ENCODE measurements around the gene POU2AF1.

POU2AF1 gene

DNA sequence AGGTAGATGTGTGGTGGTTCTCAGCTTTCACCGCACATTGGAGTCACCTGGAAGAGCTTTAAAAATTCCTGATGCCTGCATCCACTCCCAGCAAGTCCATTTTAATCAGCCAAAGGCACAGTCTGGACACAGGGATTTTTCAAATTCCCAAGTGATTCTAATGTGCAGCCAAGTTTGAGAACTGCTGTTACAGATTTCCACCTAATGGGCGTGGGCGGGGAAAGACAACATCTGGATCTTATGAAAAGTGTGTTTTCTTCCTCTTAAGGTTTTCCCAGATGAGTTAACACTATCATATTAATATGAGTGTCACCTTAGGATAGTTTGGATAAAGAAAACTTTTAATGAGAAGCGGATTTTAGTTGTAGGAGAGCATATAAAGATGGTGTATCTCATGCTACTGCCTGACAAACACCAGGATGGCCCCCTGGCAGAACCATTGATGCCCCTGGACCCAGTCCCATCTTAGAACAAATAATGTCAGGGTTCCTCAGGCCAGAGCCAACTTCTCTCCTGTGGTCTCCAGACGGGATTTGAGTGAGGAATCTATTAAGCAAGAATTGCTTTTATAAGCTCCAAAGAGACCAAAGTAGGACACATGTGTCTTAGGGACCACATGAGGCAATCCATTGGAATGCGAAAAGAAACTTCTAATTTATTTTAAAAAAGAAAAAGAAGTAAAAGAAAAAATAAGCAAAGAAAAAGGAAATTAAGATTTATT, 31.9 kb downstream of the POU2AF1 start:
- FAIRE-seq (no peak), DNase-seq (ENCODE audit: insufficient read length, low spot score) (no peak)
- TF ChIP-seq POLR2A (IDR thresholded peaks at IDR 0.05; ENCODE audit: low read depth, low read length): no peak

DNA sequence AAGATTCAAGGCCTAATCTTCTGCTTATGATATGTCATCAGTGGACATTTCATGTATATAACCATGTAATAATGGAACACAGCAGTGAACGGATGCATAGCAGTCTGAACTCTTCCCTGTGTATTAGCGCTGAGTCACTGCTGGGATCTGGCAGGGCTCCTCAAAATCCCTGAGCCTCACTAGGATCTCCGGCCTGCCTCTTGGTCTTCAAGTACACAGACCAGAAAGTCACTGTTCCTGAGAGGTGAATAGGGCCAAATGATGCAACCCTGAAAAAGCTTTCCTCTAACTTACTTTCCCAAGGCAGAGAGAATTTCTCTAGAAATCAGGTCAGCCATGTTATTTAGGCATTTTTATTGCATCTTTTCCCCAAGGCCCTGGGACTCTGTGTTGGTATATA, 35.0 kb downstream of the POU2AF1 start:
- no peak for DNase-seq (ENCODE audit: insufficient read length, low spot score)
- no peak for TF ChIP-seq POLR2A (IDR thresholded peaks at IDR 0.05; ENCODE audit: low read depth, low read length)
- no peak for FAIRE-seq

DNA sequence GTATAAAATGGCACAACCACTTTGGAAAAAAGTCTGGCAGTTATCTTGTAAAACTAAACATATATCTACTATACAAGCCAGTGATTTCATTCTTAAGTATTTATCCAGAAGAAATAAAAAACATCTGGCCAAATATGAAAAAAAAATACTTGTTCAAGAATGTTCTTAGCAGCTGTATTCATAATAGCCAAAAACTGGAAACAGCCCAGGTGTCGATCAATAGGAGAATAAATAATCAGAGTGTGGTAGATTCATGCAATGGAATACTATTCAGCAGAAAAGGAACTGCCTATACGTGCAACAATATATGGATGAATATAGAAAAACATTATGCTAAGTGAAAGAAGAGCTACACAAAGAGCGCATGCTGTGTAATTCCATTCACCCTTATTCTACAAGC, 36.7 kb downstream of the POU2AF1 start:
- no peak for TF ChIP-seq POLR2A (IDR thresholded peaks at IDR 0.05; ENCODE audit: low read depth, low read length)
- no peak for FAIRE-seq
- no peak for DNase-seq (ENCODE audit: insufficient read length, low spot score)

DNA sequence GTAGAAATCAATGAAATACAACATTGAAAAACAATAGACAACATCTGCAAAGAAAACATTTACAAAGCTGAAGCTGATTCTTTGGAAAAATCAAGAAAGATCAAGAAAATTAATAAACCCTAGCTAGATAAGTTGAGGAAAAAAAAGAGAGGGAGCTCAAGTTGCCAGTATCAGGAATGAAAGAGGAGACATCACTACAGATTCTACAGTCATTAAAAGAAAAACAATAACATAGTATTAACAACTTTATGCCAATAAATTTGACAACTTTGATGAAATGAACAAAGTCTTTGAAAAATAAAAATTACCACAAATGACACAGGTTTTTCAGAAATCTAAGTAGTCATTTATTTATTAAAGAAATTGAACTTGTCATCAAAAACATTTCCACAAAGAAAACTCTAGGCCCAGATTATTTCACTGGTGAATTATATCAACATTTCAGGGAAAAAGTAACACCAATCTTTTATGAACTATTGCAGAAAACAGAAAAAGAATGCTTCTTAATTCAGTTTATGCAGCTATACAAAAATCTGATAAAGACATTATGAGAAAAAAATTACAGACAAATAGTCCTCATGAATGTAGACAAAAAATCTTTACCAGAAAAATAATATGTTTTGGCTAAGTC, 39.2 kb downstream of the POU2AF1 start:
- TF ChIP-seq POLR2A (IDR thresholded peaks at IDR 0.05; ENCODE audit: low read depth, low read length): no peak
- FAIRE-seq (no peak), DNase-seq (ENCODE audit: insufficient read length, low spot score) (no peak)

DNA sequence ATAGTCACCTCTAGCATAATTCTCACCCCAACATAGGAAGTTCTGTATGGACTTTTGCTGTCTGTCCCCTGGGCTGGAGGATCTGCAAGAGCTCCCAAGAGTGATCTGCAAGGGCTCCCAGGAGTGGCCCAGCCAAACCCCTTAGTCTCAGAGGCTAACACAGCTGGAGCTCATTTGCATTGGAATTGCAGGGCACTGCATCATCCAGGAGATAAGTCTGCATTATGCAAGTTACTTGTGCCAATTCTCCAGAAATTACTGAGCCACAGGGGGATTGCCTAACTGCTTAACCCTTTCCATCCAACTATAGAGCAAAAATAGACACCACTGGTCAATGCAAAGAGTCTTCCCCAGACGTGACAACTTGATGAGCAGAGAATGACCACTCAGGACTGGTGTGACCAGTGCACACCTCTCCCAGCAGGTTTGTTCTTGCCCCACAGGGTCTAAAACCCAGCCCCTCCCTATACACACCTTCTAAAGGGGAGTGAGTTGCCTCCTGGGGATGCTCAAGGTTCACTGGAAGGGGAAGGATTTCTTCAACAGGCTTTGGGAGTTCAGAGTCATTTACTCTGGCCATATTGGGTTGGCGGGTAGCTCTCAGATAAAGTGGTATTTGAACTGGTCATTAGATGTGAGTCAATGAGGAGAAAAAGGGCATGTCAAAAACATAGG, 42.4 kb downstream of the POU2AF1 start:
- no peak for TF ChIP-seq POLR2A (IDR thresholded peaks at IDR 0.05; ENCODE audit: low read depth, low read length)
- FAIRE-seq (no peak), DNase-seq (ENCODE audit: insufficient read length, low spot score) (no peak)

DNA sequence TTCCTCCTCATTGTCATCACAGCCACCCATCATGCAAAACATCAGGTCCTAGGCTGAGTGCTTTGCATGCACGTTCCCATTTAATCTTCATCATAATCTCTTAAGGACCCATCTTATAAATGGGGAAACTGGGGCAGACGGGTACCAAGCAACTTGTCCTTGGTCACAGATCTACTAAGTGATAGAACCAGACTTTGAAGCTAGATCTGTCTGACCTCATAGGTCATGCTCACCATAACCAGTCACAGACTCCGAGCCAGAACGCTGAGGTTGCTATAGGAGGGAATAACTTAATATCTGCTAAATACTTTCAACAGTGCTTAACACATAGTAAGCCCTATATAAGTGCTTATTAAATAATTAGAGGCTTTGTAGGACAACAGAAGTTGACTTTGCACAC, 43.0 kb downstream of the POU2AF1 start:
- TF ChIP-seq POLR2A (IDR thresholded peaks at IDR 0.05; ENCODE audit: low read depth, low read length): no peak
- no peak for FAIRE-seq
- DNase-seq (ENCODE audit: insufficient read length, low spot score): no peak

DNA sequence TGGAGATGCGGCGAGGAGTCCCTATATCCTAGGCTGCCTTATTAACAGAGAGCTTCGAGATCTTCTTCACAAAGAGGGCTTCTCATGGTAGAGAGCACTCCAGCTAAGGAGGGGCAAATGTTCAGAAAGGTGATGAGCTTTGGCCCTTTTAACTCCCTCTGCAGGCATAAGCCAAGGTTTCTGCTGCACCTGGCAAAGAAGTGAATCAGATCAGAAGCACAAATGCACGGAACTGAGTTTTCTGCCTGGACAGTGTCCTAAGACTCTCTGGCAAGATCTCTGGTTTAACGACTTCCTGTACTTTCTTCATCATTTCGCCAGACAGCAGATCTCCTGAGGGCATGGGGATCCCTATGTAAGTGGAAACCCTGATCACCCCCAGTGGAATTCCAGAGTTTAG, 43.5 kb downstream of the POU2AF1 start:
- no peak for TF ChIP-seq POLR2A (IDR thresholded peaks at IDR 0.05; ENCODE audit: low read depth, low read length)
- no peak for DNase-seq (ENCODE audit: insufficient read length, low spot score)
- FAIRE-seq: no peak

DNA sequence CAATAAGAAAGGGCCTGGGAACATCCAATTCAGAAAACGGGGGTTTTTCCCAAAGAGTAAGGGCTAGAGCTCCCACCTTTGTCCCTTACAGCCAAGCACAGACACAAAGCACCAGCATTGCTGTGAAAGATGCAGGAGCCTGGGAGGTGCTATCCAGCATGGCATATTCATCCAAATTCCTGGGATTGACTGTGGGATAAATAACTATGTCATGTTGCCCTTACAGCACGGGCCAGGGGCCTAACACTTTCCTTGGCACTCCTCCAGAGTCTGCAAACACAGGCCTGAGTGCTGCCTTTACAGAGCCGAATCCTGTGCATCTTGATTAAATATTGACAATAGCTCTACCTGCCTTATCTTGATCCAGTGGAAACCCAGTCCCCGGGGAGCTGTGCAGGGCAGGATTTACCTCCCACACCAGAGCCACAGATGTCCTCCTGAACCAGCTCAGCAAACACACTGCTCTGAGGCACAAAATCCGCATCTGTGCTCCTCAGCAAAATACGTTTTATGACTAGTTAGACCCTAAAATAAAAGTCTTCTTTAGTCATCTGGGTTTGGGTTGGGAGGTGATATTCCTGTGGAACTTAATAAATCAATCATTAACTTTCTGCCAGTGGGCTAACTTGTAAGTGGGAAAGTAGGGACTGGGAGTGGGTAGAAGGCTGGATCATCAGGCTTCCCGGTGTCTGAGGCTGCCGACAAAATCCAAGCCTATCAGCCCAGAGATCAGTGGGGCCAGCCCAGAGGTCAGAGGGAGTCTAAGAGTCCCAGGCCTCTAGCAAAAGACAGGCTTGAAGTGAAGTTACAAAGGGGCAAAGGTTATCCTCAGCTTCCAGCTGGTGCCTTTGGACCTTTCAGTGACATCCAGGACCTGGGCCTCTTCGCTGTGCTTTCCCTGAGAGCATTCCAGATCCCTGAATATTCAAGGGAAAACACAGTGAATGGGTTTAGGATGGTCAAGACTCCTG, 44.3 kb downstream of the POU2AF1 start:
- TF ChIP-seq POLR2A (IDR thresholded peaks at IDR 0.05; ENCODE audit: low read depth, low read length): no peak
- DNase-seq (ENCODE audit: insufficient read length, low spot score): no peak
- FAIRE-seq: no peak

DNA sequence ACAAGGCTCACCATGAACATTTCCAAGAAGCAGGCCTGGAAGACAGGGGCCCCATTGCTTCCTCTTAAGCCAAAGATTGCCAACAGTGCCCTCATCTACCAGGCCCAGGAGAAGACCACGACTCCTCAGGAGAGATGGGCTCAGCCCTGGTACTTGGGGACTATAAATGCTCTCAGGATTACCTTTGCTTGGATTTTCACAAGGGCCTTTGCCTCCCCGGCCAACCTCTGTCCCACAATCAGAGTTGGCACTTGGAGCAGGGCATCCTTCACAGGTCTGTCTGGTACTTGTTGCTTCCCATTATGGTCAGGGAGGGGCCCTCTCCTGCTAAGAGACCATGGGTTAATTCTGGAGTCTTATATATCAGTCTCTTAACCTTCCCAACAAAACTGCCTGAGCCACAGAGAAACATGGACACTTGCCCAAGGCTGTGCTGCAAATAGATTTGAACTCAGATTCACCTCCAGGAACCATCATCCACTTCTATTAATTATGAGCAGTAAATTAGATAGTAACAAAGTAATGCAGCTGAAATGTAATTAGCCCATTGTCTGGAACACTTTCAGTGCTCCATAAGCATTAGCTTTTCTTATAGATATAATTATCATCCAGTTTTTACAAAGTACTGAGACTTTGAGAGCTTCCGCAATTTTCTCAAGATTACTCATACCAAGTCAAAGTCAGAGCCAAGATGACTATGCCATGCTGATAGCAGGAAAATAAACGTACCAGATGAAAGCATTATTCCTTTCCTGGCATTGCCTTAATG, 47.2 kb downstream of the POU2AF1 start:
- no peak for DNase-seq (ENCODE audit: insufficient read length, low spot score)
- FAIRE-seq: no peak

DNA sequence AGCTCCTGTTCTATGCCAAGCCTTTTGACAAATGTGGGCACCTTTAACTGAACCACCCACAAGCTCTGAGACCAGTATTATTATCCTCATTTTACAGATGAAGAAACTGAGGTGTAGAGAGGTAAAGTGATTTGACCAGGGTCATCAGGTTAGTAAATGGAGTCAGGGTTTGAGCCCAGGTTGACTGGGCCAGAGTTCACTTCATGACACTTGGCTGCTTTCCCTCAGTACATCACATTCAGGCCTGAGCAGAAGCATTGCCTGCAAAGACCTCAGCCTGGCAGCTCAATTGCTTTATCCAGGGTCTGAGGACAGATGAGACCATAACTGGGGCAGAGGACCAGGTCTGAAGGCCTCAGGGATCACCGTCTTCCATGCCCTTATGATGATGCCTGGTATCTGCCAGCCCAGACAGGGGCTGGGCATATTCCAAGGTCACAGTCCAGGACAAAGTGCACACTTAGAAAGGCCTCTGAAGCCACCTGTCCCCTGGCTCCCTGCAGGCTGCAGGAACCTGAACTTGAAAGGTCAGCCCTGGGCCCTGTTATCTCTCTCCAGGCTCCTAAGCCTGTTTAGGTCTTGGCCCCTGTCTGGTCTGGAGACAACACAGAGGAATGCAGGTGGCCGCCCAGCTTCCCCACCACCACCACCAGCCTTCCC, 48.7 kb downstream of the POU2AF1 start:
- no peak for TF ChIP-seq POLR2A (IDR thresholded peaks at IDR 0.05; ENCODE audit: low read depth, low read length)
- DNase-seq (ENCODE audit: insufficient read length, low spot score) (no peak), FAIRE-seq (no peak)

More for the DNA sequence above, 47.2 kb downstream of the POU2AF1 start:
- TF ChIP-seq POLR2A (IDR thresholded peaks at IDR 0.05; ENCODE audit: low read depth, low read length): no peak

DNA sequence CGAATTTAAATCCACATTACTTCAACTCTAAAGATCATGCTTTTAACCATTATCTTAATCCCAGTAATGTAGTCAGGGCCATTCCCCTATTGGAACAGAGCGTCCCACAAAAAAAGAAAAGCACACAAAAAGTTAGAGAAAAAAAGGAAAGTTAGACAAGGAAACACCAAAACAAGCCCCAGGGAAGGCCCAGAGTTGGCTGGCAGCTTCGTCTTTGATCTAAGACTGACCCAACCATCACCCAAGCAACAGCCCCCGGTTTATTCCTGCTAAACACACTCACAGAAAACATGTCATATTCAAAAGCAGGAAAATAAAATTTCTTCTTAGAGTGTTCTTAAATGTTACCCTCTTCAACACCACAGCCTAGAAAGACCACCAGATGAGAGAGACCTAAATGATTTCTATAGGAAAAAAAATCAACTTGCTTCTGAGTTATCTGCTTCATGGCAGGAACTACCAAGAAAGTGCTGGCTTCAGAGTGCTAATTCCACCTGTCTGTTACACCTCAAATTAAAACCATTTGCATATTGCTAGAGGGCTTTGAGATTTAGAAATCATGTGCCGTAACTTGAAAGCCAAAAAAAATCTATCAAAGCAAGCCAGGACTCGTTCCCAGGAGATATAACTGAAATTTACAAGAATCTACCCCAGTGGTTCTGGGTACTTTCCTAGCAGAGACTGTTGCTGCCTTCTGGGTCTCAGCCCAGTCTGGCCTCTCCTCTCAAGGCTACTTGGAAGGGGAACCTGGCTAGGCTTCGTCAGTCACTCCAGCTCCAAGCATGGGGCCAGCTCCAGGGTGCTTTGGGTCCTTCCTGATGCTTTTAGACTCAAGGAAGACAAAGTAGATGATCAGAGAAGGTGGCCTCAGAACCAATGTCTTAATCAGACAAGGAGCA, 49.5 kb downstream of the POU2AF1 start:
- TF ChIP-seq POLR2A (IDR thresholded peaks at IDR 0.05; ENCODE audit: low read depth, low read length): no peak
- DNase-seq (ENCODE audit: insufficient read length, low spot score) (no peak), FAIRE-seq (no peak)
